ENCODE data around the gene LAMB3.

LAMB3 gene

GRCh38 chr1:209567698-209568175 lies 84.5 kb downstream of the LAMB3 start:
- DNase-seq (ENCODE audit: low read depth, low spot score) = no peak
- Histone ChIP-seq H3K4me3 (ENCODE audit: insufficient read length, low read depth) (no peak overlapping the region), H3K27me3 (ENCODE audit: insufficient read depth, insufficient read length) (peaks cover 12% of the 10 kb centered on the region), H3K9ac (ENCODE audit: insufficient read length, low read depth) (no peak overlapping the region), H3K36me3 (ENCODE audit: insufficient read depth, insufficient read length, low read length) (no peaks in the 10 kb centered on the region), H3K9me3 (ENCODE audit: insufficient read depth, low read length) (no peaks in the 10 kb centered on the region), H3K4me1 (ENCODE audit: insufficient read depth, insufficient read length) (no peaks in the 10 kb centered on the region)
- no peak for TF ChIP-seq YY1 (IDR thresholded peaks at IDR 0.05; ENCODE audit: insufficient read depth, insufficient read length)
- no peak for TF ChIP-seq SUZ12 (IDR thresholded peaks at IDR 0.05; ENCODE audit: extremely low read depth, insufficient read depth, insufficient read length)
- TF ChIP-seq ZNF274 (IDR thresholded peaks at IDR 0.05; ENCODE audit: low read depth, low read length) = no peak

GRCh38 chr1:209565759-209566678 lies 86.2 kb downstream of the LAMB3 start:
- no peak for TF ChIP-seq SUZ12 (IDR thresholded peaks at IDR 0.05; ENCODE audit: extremely low read depth, insufficient read depth, insufficient read length)
- TF ChIP-seq ZNF274 (IDR thresholded peaks at IDR 0.05; ENCODE audit: low read depth, low read length) = no peak
- TF ChIP-seq YY1 (IDR thresholded peaks at IDR 0.05; ENCODE audit: insufficient read depth, insufficient read length) = no peak
- Histone ChIP-seq H3K9ac (ENCODE audit: insufficient read length, low read depth) (no peak overlapping the region), H3K36me3 (ENCODE audit: insufficient read depth, insufficient read length, low read length) (no peaks in the 10 kb centered on the region), H3K4me1 (ENCODE audit: insufficient read depth, insufficient read length) (no peaks in the 10 kb centered on the region), H3K4me3 (ENCODE audit: insufficient read length, low read depth) (no peak overlapping the region), H3K9me3 (ENCODE audit: insufficient read depth, low read length) (no peaks in the 10 kb centered on the region), H3K27me3 (ENCODE audit: insufficient read depth, insufficient read length) (peaks cover 12% of the 10 kb centered on the region)
- DNase-seq (ENCODE audit: low read depth, low spot score) = peak; percentile 96
